Parathyroid adenoma (tissue), 2 donors: ENCODE data around the gene TAS2R4.
A peak's percentile ranks its signal among the peaks of the same experiment; 100 is the strongest.

Source experiments
- H2AFZ ChIP-seq: fragments of 300-600 bp; sonication (generic); one replicate; pipeline ENCODE4 v1.7.0; 2017; ENCODE audit warnings: antibody characterized with exemption, mild to moderate bottlenecking
- H3K27ac ChIP-seq: fragments of 300-600 bp; sonication (generic); one replicate; pipeline ENCODE4 v1.7.0; 2017
- H3K27me3 ChIP-seq: fragments of 300-600 bp; sonication (generic); one replicate; pipeline ENCODE4 v1.7.0; 2017; ENCODE audit warnings: low read length; ENCODE audit not compliant: control insufficient read depth, insufficient read depth
- H3K36me3 ChIP-seq: fragments of 300-600 bp; sonication (generic); one replicate; pipeline ENCODE4 v1.7.0; 2017; ENCODE audit warnings: low read length; ENCODE audit not compliant: control insufficient read depth, insufficient read depth
- H3K4me1 ChIP-seq: fragments of 300-600 bp; sonication (generic); one replicate; pipeline ENCODE4 v1.7.0; 2017; ENCODE audit warnings: control low read depth
- H3K4me2 ChIP-seq: fragments of 300-600 bp; sonication (generic); one replicate; pipeline ENCODE4 v1.7.0; 2017; ENCODE audit warnings: low read length
- H3K4me3 ChIP-seq: fragments of 300-600 bp; sonication (generic); one replicate; pipeline ENCODE4 v1.7.0; 2017; ENCODE audit warnings: low read depth, low read length
- H3K79me2 ChIP-seq: fragments of 300-600 bp; sonication (generic); one replicate; pipeline ENCODE4 v1.7.0; 2017; ENCODE audit warnings: control low read depth
- H3K9ac ChIP-seq: fragments of 300-600 bp; sonication (generic); one replicate; pipeline ENCODE4 v1.7.0; 2017; ENCODE audit warnings: mild to moderate bottlenecking
- H3K9me3 ChIP-seq: fragments of 300-600 bp; sonication (generic); one replicate; pipeline ENCODE4 v1.7.0; 2017; ENCODE audit warnings: low read length; ENCODE audit not compliant: control insufficient read depth
- CTCF ChIP-seq: fragments of 300-600 bp; sonication (generic); IDR thresholded peaks from one replicate; pipeline ENCODE4 v1.7.0; 2017; ENCODE audit warnings: antibody characterized with exemption, mild to moderate bottlenecking
- donor health status: primary hyperparathyroidism.

TAS2R4 gene

GRCh38 chr7:141737836-141738591 is 38.5 kb upstream of the TAS2R4 start, which contains the start of gene SSBP1:
TSS of gene SSBP1 (plus strand) at chr7:141738358. CDS start at chr7:141739167, 809 bp downstream.
- H3K36me3 ChIP-seq = no peaks in the 10 kb centered on the region
- no peaks in the 10 kb centered on the region for H3K27me3 ChIP-seq
- H3K9me3 ChIP-seq = no peaks in the 10 kb centered on the region
- H3K79me2 ChIP-seq = peaks cover 5% of the 10 kb centered on the region
- H3K4me1 ChIP-seq = no peaks in the 10 kb centered on the region
- H3K9ac ChIP-seq = peak within 1 kb of the TSS; percentile 9
- H3K4me3 ChIP-seq = peak within 1 kb of the TSS; percentile 86
- TF ChIP-seq CTCF = peak; percentile 79
- peak within 1 kb of the TSS; percentile 75 for H3K27ac ChIP-seq
- H2AFZ ChIP-seq = peak within 1 kb of the TSS; percentile 80
- H3K4me2 ChIP-seq = peak within 1 kb of the TSS; percentile 74

GRCh38 chr7:141738592-141739013 is 37.9 kb upstream of the TAS2R4 start:
- peak overlapping the region; percentile 74 for H3K4me2 ChIP-seq
- H3K36me3 ChIP-seq = no peaks in the 10 kb centered on the region
- H3K9ac ChIP-seq = peak overlapping the region; percentile 9
- H3K27ac ChIP-seq = peak overlapping the region; percentile 75
- peaks cover 5% of the 10 kb centered on the region for H3K79me2 ChIP-seq
- H3K9me3 ChIP-seq = no peaks in the 10 kb centered on the region
- no peak for TF ChIP-seq CTCF
- H2AFZ ChIP-seq = peak overlapping the region; percentile 80
- H3K4me3 ChIP-seq = peak overlapping the region; percentile 86
- H3K4me1 ChIP-seq = no peaks in the 10 kb centered on the region
- no peaks in the 10 kb centered on the region for H3K27me3 ChIP-seq

- Histone ChIP-seq H2AFZ (no peak overlapping the region), H3K4me2 (peak overlapping the region; percentile 74), H3K27me3 (no peaks in the 10 kb centered on the region), H3K36me3 (no peaks in the 10 kb centered on the region), H3K4me1 (no peaks in the 10 kb centered on the region), H3K79me2 (peaks cover 5% of the 10 kb centered on the region), H3K9ac (no peak overlapping the region), H3K9me3 (no peaks in the 10 kb centered on the region), H3K4me3 (peak overlapping the region; percentile 86), H3K27ac (no peak overlapping the region)
- TF ChIP-seq CTCF = no peak
Observed at GRCh38 chr7:141739250-141739649, 37.2 kb upstream of the TAS2R4 start.

GRCh38 chr7:141742229-141742628 is 34.2 kb upstream of the TAS2R4 start:
- H3K36me3 ChIP-seq = no peaks in the 10 kb centered on the region
- H2AFZ ChIP-seq = no peak overlapping the region
- no peak overlapping the region for H3K4me3 ChIP-seq
- H3K9me3 ChIP-seq = no peaks in the 10 kb centered on the region
- no peak overlapping the region for H3K4me2 ChIP-seq
- H3K79me2 ChIP-seq = peaks cover 5% of the 10 kb centered on the region
- H3K4me1 ChIP-seq = no peaks in the 10 kb centered on the region
- no peak overlapping the region for H3K27ac ChIP-seq
- no peak overlapping the region for H3K9ac ChIP-seq
- TF ChIP-seq CTCF = no peak
- no peaks in the 10 kb centered on the region for H3K27me3 ChIP-seq

- Histone ChIP-seq H3K4me1 (no peaks in the 10 kb centered on the region), H3K4me3 (no peak overlapping the region), H3K9ac (no peak overlapping the region), H3K4me2 (no peak overlapping the region), H2AFZ (no peak overlapping the region), H3K27me3 (no peaks in the 10 kb centered on the region), H3K79me2 (no peaks in the 10 kb centered on the region), H3K9me3 (no peaks in the 10 kb centered on the region), H3K36me3 (no peaks in the 10 kb centered on the region), H3K27ac (no peak overlapping the region)
- no peak for TF ChIP-seq CTCF
Observed at GRCh38 chr7:141744131-141744530, 32.3 kb upstream of the TAS2R4 start.
